MM.1S (cell line): ENCODE results near the gene BTN3A1.

Experiments
- DNase-seq: peaks from one replicate; pipeline ENCODE4 v3.0.0-alpha.2; 2015
- H2AFZ ChIP-seq: fragments of 300-600 bp; sonication (generic); 2 replicates; pipeline ENCODE4 v1.6.0; 2016; ENCODE audit warnings: antibody characterized with exemption, low read length
- H3F3A ChIP-seq: fragments of 300-600 bp; sonication (generic); 2 replicates; pipeline ENCODE4 v1.6.1; 2016; ENCODE audit warnings: mild to moderate bottlenecking, antibody characterized with exemption, low read length, moderate library complexity, mixed read lengths; ENCODE audit not compliant: insufficient read depth
- H3K27ac ChIP-seq: fragments of 300-600 bp; sonication (generic); 2 replicates; pipeline ENCODE4 v1.5.1; 2016; ENCODE audit warnings: mild to moderate bottlenecking, low read length
- H3K27me3 ChIP-seq: fragments of 300-600 bp; sonication (generic); replicated peaks from 2 replicates; pipeline ENCODE4 v1.6.0; 2016; ENCODE audit warnings: low read length; ENCODE audit not compliant: insufficient read depth
- H3K36me3 ChIP-seq: fragments of 300-600 bp; sonication (generic); replicated peaks from 2 replicates; pipeline ENCODE4 v1.6.1; 2016; ENCODE audit warnings: mild to moderate bottlenecking, low read length, mixed read lengths; ENCODE audit not compliant: insufficient read depth
- H3K4me1 ChIP-seq: fragments of 300-600 bp; sonication (generic); 2 replicates; pipeline ENCODE4 v1.6.1; 2016; ENCODE audit warnings: low read length, mixed read lengths
- H3K4me2 ChIP-seq: fragments of 300-600 bp; sonication (generic); 2 replicates; pipeline ENCODE4 v1.6.0; 2016; ENCODE audit warnings: low read depth, low read length
- H3K4me3 ChIP-seq: fragments of 300-600 bp; sonication (generic); 2 replicates; pipeline ENCODE4 v1.5.1; 2016; ENCODE audit warnings: low read length, mixed read lengths
- H3K79me2 ChIP-seq: fragments of 300-600 bp; sonication (generic); 2 replicates; pipeline ENCODE4 v1.6.1; 2016; ENCODE audit warnings: mixed run types, low read length, mixed read lengths
- H3K9ac ChIP-seq: fragments of 300-600 bp; sonication (generic); 2 replicates; pipeline ENCODE4 v1.6.1; 2016; ENCODE audit warnings: low read length, mixed read lengths
- H3K9me2 ChIP-seq: fragments of 300-600 bp; sonication (generic); replicated peaks from 2 replicates; pipeline ENCODE4 v1.6.1; 2016; ENCODE audit warnings: mild to moderate bottlenecking, low read length, mixed read lengths; ENCODE audit not compliant: insufficient read depth
- H3K9me3 ChIP-seq: fragments of 300-600 bp; sonication (generic); replicated peaks from 2 replicates; pipeline ENCODE4 v1.6.1; 2016; ENCODE audit warnings: mild to moderate bottlenecking, low read length, mixed read lengths; ENCODE audit not compliant: insufficient read depth
- H4K20me1 ChIP-seq: fragments of 300-600 bp; sonication (generic); 2 replicates; pipeline ENCODE4 v1.6.1; 2016; ENCODE audit warnings: mild to moderate bottlenecking, low read length, moderate library complexity, mixed read lengths; ENCODE audit not compliant: insufficient read depth
- CTCF ChIP-seq: fragments of 300-600 bp; sonication (generic); IDR thresholded peaks from 2 replicates; pipeline ENCODE4 v1.5.1; 2016; ENCODE audit warnings: antibody characterized with exemption, low read length, mixed read lengths
- EZH2 ChIP-seq: fragments of 300-600 bp; sonication (generic); optimal IDR thresholded peaks from 2 replicates; pipeline ENCODE3; 2017; ENCODE audit warnings: low read depth, mild to moderate bottlenecking, antibody characterized with exemption, low read length, mixed read lengths
- EZH2phosphoT487 ChIP-seq: fragments of 300-600 bp; sonication (generic); IDR thresholded peaks from 2 replicates; pipeline ENCODE4 v1.6.1; 2018; ENCODE audit warnings: antibody characterized with exemption, low read length

Gene BTN3A1

DNA sequence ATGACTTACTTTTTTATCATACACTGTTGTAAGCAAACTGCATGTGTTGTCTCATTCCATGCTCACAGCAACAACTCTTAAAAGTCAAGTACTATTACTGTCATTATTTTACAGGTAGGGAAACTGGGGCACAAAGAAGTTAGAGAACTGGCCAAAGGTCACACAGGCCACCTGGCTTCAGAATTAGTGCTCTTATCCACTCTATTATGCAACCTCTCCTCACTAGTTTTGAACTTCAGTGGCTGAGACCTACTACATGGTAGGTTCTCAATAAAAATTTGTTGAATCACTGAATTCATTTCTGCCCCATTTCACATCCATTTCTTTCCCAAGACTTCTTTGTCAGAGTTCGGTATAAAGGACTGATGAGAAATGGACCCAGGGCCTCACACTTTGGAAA lies 35.9 kb downstream of the BTN3A1 start:
- H3K79me2 ChIP-seq: no peaks in the 10 kb centered on the region
- peaks cover 7% of the 10 kb centered on the region for H3K4me1 ChIP-seq
- H3K9ac ChIP-seq: no peak overlapping the region
- no peak overlapping the region for H3K4me3 ChIP-seq
- no peak for DNase-seq
- H3K9me3 ChIP-seq: no peaks in the 10 kb centered on the region
- no peaks in the 10 kb centered on the region for H3F3A ChIP-seq
- no peak overlapping the region for H2AFZ ChIP-seq
- no peak overlapping the region for H3K27ac ChIP-seq
- H4K20me1 ChIP-seq: no peaks in the 10 kb centered on the region
- no peaks in the 10 kb centered on the region for H3K27me3 ChIP-seq
- no peaks in the 10 kb centered on the region for H3K9me2 ChIP-seq
- TF ChIP-seq EZH2phosphoT487 (no peak), CTCF (no peak), EZH2 (no peak)
- H3K4me2 ChIP-seq: no peak overlapping the region
- no peaks in the 10 kb centered on the region for H3K36me3 ChIP-seq

- Histone ChIP-seq H3K27ac (peak overlapping the region; percentile 62; the same call in 1 of the 2 replicates), H3K79me2 (no peaks in the 10 kb centered on the region), H3K4me1 (peaks cover 7% of the 10 kb centered on the region), H3K9ac (peak overlapping the region; percentile 67; the same call in 1 of the 2 replicates), H3K9me3 (no peaks in the 10 kb centered on the region), H3K4me3 (peak overlapping the region; percentile 73), H3K9me2 (no peaks in the 10 kb centered on the region), H3K27me3 (no peaks in the 10 kb centered on the region), H3K4me2 (peak overlapping the region; percentile 91), H4K20me1 (no peaks in the 10 kb centered on the region), H3F3A (no peaks in the 10 kb centered on the region), H2AFZ (peak overlapping the region; percentile 89), H3K36me3 (no peaks in the 10 kb centered on the region)
- no peak for DNase-seq
- TF ChIP-seq EZH2: no peak
- TF ChIP-seq CTCF: no peak
- no peak for TF ChIP-seq EZH2phosphoT487
Observed at GRCh38 chr6:26439151-26440125, 37.4 kb downstream of the BTN3A1 start.

DNA sequence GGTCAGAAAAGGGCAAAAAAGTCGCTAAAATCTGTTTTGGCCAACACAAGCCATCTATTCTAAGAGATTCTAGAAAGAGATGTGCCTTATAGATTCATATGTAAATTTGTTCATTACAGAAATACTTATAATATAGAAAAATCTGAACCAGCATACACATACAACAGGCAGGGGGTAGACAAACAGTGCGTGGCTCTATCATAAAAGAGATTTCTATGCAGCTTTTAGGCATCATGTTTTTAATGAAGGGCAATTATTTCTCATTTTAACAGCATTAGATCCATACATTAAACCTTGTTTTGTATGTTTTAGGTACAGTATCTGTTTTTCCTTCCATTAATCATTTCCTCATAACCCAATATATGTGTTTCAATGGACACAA lies 38.9 kb downstream of the BTN3A1 start:
- Histone ChIP-seq H3F3A (no peaks in the 10 kb centered on the region), H3K4me3 (peak overlapping the region; percentile 73), H2AFZ (peak overlapping the region; percentile 95), H3K27me3 (no peaks in the 10 kb centered on the region), H3K27ac (peak overlapping the region; percentile 62; the same call in 1 of the 2 replicates), H3K4me1 (peaks cover 13% of the 10 kb centered on the region), H3K9me3 (no peaks in the 10 kb centered on the region), H3K36me3 (no peaks in the 10 kb centered on the region), H4K20me1 (no peaks in the 10 kb centered on the region), H3K9ac (peak overlapping the region; percentile 67; the same call in 1 of the 2 replicates), H3K79me2 (no peaks in the 10 kb centered on the region), H3K4me2 (peak overlapping the region; percentile 91), H3K9me2 (no peaks in the 10 kb centered on the region)
- DNase-seq: no peak
- TF ChIP-seq EZH2phosphoT487: no peak
